Posterior cingulate gyrus (tissue), 11 donors: ENCODE data around the gene CABLES1.
"Not testable (repeated sequence)": the region's sequence is repeated elsewhere in the genome, so short reads cannot be mapped to it uniquely, and the experiment has no call there.

Experiments
- DNase-seq, 10 donors: peaks; one replicate each; pipeline versions ENCODE4 v3.0.0 to v3.0.0-alpha.2; 2020 to 2021; ENCODE audit warnings: mixed read lengths in 3 of 10
- intact Hi-C: fragments of 100-400 bp; cut with DNase I; formaldehyde crosslinking; loops from one replicate; pipeline ENCODE4 v1.15.1; 2023

The CABLES1 gene

DNA sequence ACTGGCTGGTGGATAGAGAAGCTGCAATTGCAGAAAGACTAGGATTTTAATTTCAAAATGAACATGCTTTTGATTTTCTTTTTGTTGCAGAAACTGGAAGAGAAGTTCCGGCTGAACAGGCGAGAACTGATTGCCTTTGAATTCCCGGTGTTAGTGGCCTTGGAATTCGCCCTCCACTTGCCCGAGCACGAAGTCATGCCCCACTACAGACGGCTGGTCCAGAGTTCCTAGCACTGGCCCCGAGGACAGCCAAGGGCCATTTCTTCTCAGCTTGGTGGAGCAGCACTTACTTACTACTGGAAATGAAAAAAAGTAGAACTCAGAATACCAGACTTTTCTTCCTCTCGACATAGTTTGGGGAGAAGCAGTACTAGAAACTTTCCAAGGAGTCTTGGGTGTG, 121.9 kb downstream of the CABLES1 start:
- DNase-seq = peak in 3 of 10 donors; percentile 30 to 61 (median 43)
- intact Hi-C loops = no loop called here

DNA sequence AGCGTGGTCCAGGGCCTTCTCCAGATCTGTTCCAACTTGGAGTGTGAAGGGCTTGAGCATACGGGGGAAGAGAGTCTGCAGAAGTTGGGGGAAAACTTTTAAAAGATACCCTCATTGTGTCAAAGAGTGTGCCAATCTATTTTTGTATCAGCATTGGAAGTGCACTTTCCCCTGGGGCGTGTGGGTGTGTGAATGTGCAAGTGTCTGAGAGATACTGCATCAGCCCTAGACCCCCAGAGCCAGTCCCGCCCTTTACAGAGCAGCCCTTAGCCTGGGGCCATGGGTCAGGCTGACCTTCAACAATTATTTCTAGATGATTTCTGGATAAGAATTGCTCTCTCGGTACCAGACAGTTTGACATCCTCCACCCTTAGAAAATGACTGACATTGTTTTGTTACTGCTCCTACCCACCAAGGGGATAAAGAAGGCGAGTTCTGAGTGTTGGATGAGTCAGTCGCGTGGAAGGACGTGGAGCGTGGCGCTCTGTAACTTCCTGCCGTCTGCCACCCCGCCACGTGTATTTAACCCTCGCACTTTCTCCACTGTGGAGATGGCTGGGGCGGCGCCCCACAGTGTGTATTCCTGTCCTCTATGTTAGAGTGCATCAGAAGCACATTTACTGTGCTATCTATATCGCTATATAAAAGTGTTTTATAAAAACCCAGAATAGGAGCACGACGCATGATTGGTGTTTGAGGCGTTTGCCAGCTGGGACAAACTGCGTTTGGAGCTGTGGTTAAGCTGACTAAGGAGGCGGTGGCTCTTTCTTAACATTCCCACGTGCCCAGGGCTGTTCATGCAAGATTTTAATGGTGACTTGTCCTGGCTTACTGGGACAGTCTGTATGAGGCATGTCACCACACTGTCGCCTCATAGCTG, 122.6 kb downstream of the CABLES1 start:
- intact Hi-C loops = no loop called here
- DNase-seq = peak in 4 of 10 donors; percentile 43 to 87 (median 75)

DNA sequence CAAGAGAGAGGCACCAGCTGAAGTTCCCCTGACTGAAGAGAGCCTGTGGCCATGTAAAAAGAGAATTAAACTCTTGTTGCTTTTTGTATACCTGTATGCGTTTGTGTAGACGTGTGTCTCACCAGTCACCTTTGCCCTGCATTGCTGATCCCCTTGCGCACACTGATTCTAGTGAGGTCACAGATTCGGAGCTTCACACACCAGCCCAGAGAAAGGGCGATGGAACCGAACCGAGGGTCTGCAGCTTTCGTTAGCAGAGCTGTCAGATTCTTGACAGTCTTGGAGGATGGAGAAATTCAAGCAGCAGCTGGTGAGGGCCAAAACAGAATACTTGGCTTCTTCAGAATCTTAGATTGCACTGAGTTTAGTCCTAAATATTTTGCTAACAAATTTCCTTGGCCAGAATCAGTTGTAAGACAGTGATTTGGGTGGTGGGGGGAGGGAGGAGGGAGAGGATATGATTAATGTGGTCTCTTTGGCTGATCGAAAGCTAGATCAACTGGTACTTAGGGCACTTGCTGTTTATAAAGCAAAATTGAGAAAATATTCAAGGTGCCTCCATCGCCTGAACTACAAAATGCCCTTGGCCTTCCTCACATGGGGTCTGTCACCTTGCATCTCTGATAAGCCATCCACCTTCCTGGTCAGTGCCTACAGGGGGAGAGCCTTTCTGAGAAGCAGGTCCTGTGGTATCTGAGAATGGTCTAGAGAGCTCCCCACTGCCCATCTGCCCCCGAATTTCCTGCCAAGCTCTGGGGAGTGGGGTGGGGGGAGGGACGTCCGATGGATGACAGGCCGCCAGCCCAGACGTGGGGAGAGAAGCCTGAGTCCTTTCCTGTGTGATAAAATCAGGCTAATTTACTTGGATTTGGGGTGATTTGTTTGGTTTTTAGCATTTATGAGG, 123.5 kb downstream of the CABLES1 start:
- intact Hi-C loops = no loop called here
- DNase-seq = peak in 3 of 10 donors; percentile 3 to 45 (median 29)

DNA sequence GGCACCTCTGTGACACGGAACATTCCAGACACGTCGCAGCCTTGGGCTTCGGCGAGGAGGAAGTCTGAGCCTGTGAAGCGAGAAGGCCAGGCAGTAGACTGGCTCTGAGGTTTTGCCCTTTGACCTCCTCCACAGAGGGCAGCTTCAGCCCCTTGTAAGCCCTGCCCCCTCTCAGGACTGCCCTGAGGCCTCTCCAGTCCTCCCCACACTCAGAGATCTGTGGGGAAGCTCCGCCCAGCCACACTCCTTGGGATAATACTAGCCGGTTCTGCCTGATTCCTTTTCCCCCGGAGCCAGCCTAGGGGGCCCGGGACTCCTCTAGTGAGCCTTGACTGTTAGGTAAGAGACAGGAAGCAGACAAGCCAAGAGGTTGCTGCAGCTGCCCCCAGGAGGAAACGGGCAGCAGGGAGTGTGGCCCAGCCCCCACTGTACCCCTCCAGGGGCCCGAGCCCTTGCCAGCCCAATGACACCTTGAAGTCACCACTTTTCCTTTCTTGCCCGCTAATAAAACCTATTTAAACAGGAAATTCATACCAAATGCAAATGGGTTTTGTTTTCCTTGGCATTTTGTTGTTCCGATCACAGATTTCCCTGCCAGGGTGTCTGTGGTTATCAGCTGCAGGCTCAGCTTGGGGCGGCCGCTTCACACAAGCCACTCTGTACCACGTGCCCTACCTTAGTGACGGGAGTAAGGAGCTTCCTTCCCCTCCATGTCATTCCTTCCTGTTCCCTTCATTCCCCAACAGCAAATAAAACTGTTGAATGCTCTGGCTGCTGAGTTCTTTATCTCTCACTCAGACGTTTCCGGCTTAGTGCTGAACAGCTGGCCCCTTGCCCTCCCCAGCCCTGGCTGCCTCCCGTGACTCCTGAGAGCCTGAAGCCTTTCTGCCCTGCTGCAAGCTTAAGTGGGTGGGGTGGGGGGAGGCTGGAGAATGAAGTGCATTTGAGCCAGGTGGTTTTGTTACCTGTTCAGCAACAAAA, 124.7 kb downstream of the CABLES1 start:
- peak in 5 of 10 donors; percentile 18 to 81 (median 40) for DNase-seq
- intact Hi-C loops = no loop called here

DNA sequence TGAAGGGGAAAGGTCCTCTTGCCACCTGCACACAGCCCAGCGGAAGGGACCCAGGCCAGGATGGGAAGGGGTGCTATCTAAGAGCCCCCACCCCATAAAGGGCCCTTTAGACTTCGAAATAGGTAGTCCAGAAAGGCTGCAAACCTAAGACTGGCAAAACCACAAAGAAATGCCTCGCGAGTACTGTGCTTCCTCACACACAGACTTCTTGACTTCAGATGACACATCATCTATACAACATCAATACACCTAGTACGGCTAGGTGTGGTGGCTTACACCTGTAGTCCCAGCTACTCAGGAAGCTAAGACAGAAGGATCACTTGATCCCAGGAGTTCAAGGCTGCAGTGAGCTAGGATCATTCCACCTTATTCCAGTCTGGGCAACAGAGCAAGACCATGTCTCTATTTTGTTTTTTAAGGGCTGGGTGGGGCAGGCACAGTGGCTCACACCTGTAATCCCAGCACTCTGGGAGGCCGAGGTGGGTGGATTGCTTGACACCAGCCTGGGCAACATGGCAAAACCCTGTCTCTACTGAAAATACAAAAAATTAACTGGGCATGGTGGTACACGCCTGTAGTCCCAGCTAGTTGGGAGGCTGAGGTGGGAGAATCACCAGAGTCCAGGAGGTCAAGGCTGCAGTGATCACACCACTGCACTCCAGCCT, 125.8 kb downstream of the CABLES1 start:
- DNase-seq = peak in 2 of 10 donors; percentile 62 to 79
- intact Hi-C loops = no loop called here

DNA sequence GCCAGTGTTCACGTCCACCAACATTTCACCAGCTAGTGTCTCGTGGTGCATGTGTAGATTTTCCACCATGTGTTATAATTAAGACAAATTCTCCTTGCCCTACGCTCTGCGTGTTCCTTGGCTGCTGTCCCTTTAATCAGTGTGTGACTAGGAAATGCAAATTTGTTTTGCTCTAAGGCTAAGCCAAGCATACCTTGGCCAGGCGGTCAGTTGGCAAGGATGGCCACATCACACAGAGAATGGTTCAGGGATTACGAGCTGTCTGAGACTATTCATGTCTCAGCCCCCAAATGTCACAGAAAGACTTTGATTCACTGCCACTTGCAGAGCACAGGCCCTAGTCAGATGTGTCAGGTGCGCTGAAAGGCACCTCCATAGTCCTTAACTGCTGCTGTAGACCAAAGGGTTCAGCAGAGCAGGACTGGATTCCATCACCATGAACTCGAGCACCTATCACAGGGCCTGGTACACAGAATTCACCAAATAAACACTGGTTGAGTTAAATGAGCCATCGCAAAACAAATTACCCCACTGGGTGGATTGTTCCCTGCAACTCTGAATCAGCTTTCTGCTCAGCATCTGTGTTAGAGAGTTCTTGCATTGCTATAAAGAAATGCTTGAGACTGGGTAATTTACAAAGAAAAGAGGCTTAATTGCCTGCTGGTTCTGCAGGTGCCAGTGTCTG, 128.4 kb downstream of the CABLES1 start:
- intact Hi-C loops = no loop called here
- peak in 1 of 10 donors; percentile 31 for DNase-seq

DNA sequence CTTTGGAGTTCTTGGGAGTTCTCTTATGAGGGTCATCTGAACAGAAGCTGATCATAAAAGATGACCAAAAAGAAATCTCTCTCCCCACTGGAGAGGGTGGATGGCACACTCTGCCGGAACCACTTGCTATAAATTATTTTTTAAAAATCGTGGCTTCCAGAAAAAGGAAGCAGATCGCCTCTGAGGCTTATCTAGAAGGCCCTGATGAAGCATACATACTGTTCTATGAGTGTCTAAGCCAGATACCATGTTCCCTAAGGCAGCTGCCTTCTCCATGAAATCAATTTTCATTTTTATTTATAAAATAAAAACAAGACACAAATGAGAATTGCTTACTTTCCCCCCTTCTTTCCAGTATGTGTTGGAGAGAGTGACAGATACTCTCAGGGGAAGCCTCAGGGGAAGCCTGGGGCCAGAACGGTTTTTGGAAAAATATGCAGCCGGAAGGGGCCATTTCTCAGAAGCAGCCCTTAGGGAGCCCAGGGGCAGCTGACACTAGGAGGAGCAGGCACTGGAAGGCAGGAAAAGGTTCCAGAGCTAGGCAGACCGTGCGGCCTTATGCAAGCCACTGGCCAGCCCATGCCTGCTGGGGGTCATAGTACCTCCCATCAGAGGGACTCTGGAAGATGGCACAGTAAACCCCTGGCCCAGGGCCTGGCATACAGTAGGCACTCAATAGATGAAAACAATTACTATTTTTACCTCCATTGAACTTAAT, 130.6 kb downstream of the CABLES1 start:
- DNase-seq = peak in 2 of 10 donors; percentile 8 to 52
- intact Hi-C loops = no loop called here

DNA sequence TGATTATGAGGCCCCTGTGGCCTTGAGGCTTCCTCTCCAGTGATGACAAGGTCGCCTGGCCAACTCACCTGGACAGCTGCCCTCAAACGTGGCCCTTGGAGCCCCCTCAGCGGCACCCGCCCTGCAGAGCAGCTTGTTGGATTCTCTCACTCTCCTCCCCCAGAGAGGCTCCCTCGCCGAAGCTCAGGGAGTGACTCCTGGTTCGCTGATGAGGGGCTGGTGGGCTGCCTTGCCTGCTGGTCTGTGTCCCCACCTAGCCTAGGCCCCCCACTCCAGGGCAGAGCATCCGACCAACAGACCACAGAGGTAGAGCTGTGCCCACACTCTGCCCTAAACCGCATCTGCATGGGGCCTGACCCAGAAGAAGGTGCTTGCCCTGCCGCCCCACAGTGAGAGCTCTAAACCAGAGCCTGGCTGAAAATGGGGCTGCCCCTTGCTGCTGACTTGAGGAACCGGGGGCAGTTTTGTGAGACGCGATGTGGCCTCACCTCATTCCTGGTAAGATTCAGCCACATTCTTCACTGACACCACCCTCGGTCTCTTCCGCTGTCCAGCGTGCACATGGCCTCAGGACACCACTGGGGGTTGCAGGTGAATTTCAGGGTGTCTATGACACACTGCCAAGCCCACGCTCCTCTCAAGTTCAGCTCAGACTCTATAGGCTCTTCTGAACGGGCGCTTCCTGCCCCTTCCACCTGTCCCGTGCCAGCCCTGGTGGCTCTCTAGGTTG, 131.6 kb downstream of the CABLES1 start:
- peak in 2 of 10 donors; percentile 62 to 75 for DNase-seq
- intact Hi-C loops = no loop called here

DNA sequence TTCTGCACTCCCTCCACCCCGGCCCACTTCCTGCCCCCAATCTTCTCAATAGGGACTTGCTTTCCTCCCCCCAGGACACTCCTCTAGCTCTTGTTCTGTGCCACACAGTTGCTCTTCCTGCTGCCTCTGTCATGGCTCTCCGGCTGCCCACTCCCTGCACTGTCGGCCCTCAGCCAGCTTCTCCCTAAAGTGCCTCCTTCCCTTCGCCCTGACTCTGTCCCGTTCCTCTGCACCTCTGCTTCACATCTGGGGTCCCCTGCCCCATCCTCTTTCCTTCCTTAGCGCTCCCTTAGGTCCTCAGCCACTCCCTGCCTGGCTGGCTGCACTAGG, 132.1 kb downstream of the CABLES1 start:
- intact Hi-C loops = no loop called here

DNA sequence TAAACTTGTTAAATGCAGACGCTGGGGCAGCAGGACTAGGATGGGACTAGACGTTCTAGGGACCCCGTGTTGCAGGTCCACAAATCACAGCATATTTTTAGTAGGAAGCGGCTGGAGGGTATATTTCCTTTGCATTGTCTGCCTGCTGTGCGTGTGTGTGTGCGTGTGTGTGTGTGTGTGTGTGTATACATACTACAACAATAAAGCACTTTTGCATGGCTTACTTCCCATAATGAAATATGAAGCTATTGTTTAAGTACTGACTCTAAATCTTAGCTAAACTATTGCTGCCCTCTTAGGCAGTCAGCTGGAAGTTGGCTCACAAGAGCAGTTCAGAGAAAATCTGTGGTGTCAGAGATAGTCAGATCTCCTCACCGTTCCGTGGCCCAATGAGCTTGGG, 133.4 kb downstream of the CABLES1 start:
- no peak for DNase-seq
- intact Hi-C loops = no loop called here

More for the DNA sequence above, 132.1 kb downstream of the CABLES1 start:
- DNase-seq = peak in 2 of 10 donors; percentile 24 to 63

DNA sequence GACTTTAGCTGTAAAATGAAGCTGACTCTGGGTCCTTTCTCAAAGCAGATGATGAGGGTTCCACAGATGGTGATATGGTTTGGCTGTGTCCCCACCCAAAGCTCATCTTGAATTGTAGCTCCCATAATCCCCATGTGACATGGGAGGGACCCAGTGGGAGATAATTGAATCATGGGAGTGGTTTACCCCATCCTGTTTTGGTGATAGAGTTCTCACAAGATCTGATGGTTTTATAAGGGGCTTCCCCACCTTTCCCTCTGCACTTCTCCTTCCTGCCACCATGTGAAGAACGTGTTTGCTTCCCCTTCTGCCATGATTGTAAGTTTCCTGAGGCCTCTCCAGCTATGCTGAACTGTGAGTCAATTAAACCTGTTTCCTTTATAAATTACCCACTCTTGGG, 133.8 kb downstream of the CABLES1 start:
- intact Hi-C loops, DNase-seq: not testable (repeated sequence)

DNA sequence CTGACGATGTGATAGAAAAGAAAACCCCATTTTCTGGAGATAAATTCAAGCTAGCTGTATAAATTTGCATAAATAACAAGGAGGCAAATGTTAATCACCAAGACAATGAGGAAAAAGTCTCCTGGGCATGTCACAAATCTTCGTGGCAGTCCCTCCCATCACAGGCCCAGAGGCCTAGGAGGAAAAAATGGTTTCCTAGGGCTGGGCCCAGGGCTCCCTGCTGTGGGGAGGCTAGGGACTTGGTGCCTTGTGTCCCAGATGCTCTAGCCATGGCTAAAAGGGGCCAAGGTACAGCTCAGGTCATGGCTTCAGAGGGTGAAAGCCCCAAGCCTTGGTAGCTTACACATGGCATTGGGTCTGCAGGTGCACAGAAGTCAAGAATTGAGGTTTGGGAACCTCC, 134.6 kb downstream of the CABLES1 start:
- peak in 1 of 10 donors; percentile 7 for DNase-seq
- intact Hi-C loops = no loop called here

DNA sequence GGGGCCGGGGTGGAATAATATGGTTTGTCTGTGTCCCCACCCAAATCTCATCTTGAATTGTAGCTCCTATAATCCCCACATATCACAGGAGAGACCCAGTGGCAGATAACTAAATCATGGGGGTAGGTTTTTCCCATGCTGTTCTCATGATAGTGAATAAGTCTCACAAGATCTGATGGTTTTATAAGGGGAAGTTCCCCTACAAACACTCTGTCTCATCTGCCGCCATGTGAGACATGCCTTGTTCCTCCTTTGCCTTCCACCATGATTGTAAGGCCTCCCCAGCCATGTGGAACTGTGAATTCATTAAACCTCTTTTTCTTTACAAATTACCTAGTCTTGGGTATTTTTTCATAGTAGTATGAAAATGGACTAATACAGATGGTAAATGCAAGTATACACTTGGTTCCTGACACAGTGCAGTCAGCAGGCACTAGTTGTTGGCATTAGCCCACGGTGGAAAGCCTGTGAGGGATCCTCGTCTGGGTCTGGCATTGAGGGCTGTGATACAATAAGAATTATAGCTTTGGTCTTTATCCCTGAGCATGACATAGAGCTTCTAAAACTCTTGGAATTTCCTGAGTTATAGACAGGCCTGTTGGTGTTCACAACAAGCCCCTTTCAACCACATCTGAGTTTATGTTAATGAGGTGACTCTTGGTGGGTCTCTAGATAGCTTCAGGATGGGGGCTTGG, 135.8 kb downstream of the CABLES1 start:
- DNase-seq = peak in 1 of 10 donors; percentile 26
- intact Hi-C loops = no loop called here

DNA sequence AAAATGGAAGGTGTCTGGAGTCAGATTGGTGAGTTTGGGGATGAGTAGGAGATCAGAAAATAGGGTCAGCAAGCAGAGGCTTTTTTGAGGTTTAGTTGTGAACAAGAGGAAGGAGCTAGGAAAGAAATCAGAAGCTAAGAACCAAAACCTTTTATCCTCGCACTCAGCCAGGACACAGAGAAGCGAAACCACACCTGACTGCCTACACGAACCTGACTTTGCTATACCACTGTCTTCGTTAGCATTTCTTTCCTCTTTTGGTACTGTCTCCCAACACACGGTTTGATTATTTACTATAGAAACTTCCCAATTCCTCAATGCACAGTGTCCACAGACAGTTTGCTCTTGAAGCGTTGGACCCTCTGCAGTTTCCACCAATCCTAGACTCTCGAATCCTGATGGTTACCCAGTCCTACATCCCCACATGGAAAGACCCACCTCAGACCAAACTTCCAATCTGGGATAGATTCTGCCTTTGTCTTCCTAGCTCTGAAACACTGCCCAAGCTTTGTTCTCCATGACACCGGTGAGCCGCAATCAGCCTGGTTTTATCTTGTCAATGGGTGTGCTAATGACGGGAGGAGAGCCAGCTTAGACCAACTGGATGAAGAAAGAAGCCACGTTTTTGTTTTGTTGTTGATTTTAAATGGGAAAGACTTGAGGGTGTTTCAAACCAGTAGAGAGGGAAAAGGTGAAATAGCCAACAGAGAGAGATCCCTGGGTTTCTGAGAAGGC, 137.4 kb downstream of the CABLES1 start:
- peak in 1 of 10 donors; percentile 3 for DNase-seq
- intact Hi-C loops = no loop called here

DNA sequence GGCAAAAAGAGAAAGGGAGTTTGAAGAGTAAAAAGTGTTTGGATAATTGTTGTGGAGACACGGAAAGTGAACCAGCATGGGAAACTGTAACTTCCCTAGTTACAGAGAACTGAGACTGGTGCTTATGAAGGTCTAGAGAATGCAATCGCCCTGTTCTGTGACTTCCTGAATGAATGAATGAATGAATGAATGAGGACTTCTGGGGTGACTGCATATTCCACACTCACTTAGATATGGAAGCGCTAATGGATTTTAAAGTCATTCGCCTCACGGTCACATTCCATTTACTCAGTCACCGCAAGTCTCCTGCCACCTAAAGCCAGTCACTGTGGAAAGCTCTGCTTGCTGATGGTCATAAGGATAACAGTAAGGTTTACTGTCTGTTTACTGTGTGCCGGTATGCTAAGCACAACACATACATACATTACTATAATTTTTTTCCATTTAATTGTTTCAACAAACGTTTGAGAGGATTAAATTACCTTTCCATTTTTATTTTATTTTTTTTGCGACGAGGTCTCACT, 138.2 kb downstream of the CABLES1 start:
- intact Hi-C loops = no loop called here
- DNase-seq = no peak
